HEK293 (cell line): ENCODE data around the gene GID4.

Experiments used
- CTCF ChIP-seq: fragments of 450-650 bp; formaldehyde crosslinking; IDR thresholded peaks from 2 replicates; pipeline ENCODE4 v1.5.1; 2016; ENCODE audit warnings: missing biosample characterization, missing genetic modification characterization
- ELK4 ChIP-seq: IDR thresholded peaks from 2 replicates; pipeline ENCODE4 v1.6.1; 2011; ENCODE audit warnings: mild to moderate bottlenecking, low read depth, low read length, borderline replicate concordance
- KLF1 ChIP-seq: fragments of 450-650 bp; formaldehyde crosslinking; IDR thresholded peaks from 2 replicates; pipeline ENCODE4 v1.5.1; 2016; ENCODE audit warnings: missing biosample characterization, missing genetic modification characterization
- MZF1 ChIP-seq: fragments of 450-650 bp; formaldehyde crosslinking; IDR thresholded peaks from 2 replicates; pipeline ENCODE4 v1.5.1; 2017; ENCODE audit warnings: missing biosample characterization, missing genetic modification characterization, borderline replicate concordance
- PRDM4 ChIP-seq: fragments of 450-650 bp; formaldehyde crosslinking; IDR thresholded peaks from 2 replicates; pipeline ENCODE4 v1.5.1; 2017; ENCODE audit warnings: missing biosample characterization, missing genetic modification characterization
- ZNF133 ChIP-seq: fragments of 450-650 bp; formaldehyde crosslinking; IDR thresholded peaks from 2 replicates; pipeline ENCODE4 v1.5.1; 2016; ENCODE audit warnings: missing biosample characterization, missing genetic modification characterization
- ZNF24 ChIP-seq: fragments of 450-650 bp; formaldehyde crosslinking; IDR thresholded peaks from 2 replicates; pipeline ENCODE4 v1.5.1; 2016; ENCODE audit warnings: missing biosample characterization, missing genetic modification characterization
- ZNF335 ChIP-seq: fragments of 450-650 bp; formaldehyde crosslinking; conservative IDR thresholded peaks from 2 replicates; pipeline ENCODE4 v1.5.1; 2016; ENCODE audit warnings: missing biosample characterization, missing genetic modification characterization
- ZNF560 ChIP-seq: fragments of 450-650 bp; formaldehyde crosslinking; IDR thresholded peaks from 2 replicates; pipeline ENCODE4 v1.5.1; 2017; ENCODE audit warnings: missing biosample characterization, missing genetic modification characterization, borderline replicate concordance
- ZNF585B ChIP-seq: fragments of 450-650 bp; formaldehyde crosslinking; IDR thresholded peaks from 2 replicates; pipeline ENCODE4 v1.5.1; 2016; ENCODE audit warnings: missing biosample characterization, missing genetic modification characterization
- ZNF707 ChIP-seq: fragments of 450-650 bp; formaldehyde crosslinking; IDR thresholded peaks from 2 replicates; pipeline ENCODE4 v1.5.1; 2016; ENCODE audit warnings: missing biosample characterization, missing genetic modification characterization

- TF ChIP-seq CTCF (tag by site-specific recombination) (no peak), MZF1 (tag by site-specific recombination) (no peak), ZNF335 (tag by site-specific recombination) (no peak), ZNF133 (tag by site-specific recombination) (no peak), KLF1 (tag by site-specific recombination) (no peak), ZNF585B (no peak), ZNF560 (tag by site-specific recombination) (no peak), PRDM4 (tag by site-specific recombination) (no peak), ELK4 (no peak), ZNF24 (tag by site-specific recombination) (no peak), ZNF707 (no peak)
Observed at GRCh38 chr17:18021372-18021771, 17.8 kb upstream of the GID4 start.
